H9 (cell line): ENCODE measurements around the gene CFAP299. TPM values are rescaled to one million over a fixed set of nuclear protein-coding genes. Genes with fewer than 3 reads are reported as not detected.
"Not testable (repeated sequence)": the region's sequence is repeated elsewhere in the genome, so short reads cannot be mapped to it uniquely, and the experiment has no call there.

Source experiments
- DNase-seq: peaks from one replicate; pipeline ENCODE4 v3.0.0-alpha.2; 2017
- H2AFZ ChIP-seq: one replicate; pipeline ENCODE4 v1.6.1; 2013; ENCODE audit warnings: mild to moderate bottlenecking, low read length, control low read depth, moderate library complexity
- H2AK5ac ChIP-seq: 2 replicates; pipeline ENCODE4 v1.6.1; 2013; ENCODE audit warnings: low read length, control low read depth, mixed read lengths; ENCODE audit not compliant: insufficient read length
- H2BK120ac ChIP-seq: one replicate; pipeline ENCODE4 v1.6.1; 2013; ENCODE audit warnings: low read depth, mild to moderate bottlenecking, low read length, control low read depth, inconsistent platforms; ENCODE audit not compliant: poor library complexity, severe bottlenecking
- H2BK12ac ChIP-seq: 2 replicates; pipeline ENCODE4 v1.6.1; 2013; ENCODE audit warnings: low read length, control low read depth, mixed read lengths, low read depth; ENCODE audit not compliant: insufficient read length
- H2BK15ac ChIP-seq: 2 replicates; pipeline ENCODE4 v1.6.1; 2013; ENCODE audit warnings: low read depth, low read length, control low read depth
- H2BK20ac ChIP-seq: one replicate; pipeline ENCODE4 v1.6.1; 2013; ENCODE audit warnings: low read depth, mild to moderate bottlenecking, low read length, control low read depth, inconsistent platforms; ENCODE audit not compliant: poor library complexity, severe bottlenecking
- H2BK5ac ChIP-seq: 2 replicates; pipeline ENCODE4 v1.6.1; 2013; ENCODE audit warnings: low read length, control low read depth, mixed read lengths; ENCODE audit not compliant: insufficient read length
- H3K14ac ChIP-seq: 2 replicates; pipeline ENCODE4 v1.6.1; 2013; ENCODE audit warnings: low read length, control low read depth; ENCODE audit not compliant: insufficient read depth
- H3K18ac ChIP-seq: 2 replicates; pipeline ENCODE4 v1.6.1; 2013; ENCODE audit warnings: low read depth, mild to moderate bottlenecking, mixed read lengths, low read length, control low read depth; ENCODE audit not compliant: insufficient read length
- H3K23ac ChIP-seq: 2 replicates; pipeline ENCODE4 v1.6.1; 2013; ENCODE audit warnings: low read length, control low read depth, mixed read lengths, low read depth; ENCODE audit not compliant: insufficient read length
- H3K23me2 ChIP-seq: 2 replicates; pipeline ENCODE4 v1.6.1; 2013; ENCODE audit warnings: low read depth, mild to moderate bottlenecking, mixed read lengths, low read length, control low read depth; ENCODE audit not compliant: insufficient read length, poor library complexity, severe bottlenecking
- H3K27ac ChIP-seq: 2 replicates; pipeline ENCODE4 v1.5.1; 2013; ENCODE audit warnings: low read length, control low read depth, mixed read lengths, low read depth; ENCODE audit not compliant: insufficient read length
- H3K27me3 ChIP-seq: 2 replicates; pipeline ENCODE4 v1.6.1; 2013; ENCODE audit warnings: low read length, control low read depth, inconsistent platforms; ENCODE audit not compliant: insufficient read depth
- H3K4ac ChIP-seq: 2 replicates; pipeline ENCODE4 v1.6.1; 2013; ENCODE audit warnings: low read depth, mild to moderate bottlenecking, control low read depth, inconsistent platforms, low read length, moderate library complexity
- H3K4me1 ChIP-seq: 2 replicates; pipeline ENCODE4 v1.6.1; 2013; ENCODE audit warnings: low read length, control low read depth, inconsistent platforms; ENCODE audit not compliant: insufficient read depth
- H3K4me2 ChIP-seq: 2 replicates; pipeline ENCODE4 v1.6.1; 2013; ENCODE audit warnings: low read length, control low read depth, mixed read lengths; ENCODE audit not compliant: insufficient read length, insufficient read depth
- H3K56ac ChIP-seq: 2 replicates; pipeline ENCODE4 v1.6.1; 2013; ENCODE audit warnings: low read depth, mild to moderate bottlenecking, mixed read lengths, low read length, control low read depth; ENCODE audit not compliant: insufficient read length
- H3K79me1 ChIP-seq: 2 replicates; pipeline ENCODE4 v1.6.1; 2013; ENCODE audit warnings: low read depth, mild to moderate bottlenecking, moderate library complexity, low read length, control low read depth, inconsistent platforms; ENCODE audit not compliant: insufficient read depth, poor library complexity, severe bottlenecking
- H3K79me2 ChIP-seq: 2 replicates; pipeline ENCODE4 v1.6.1; 2013; ENCODE audit warnings: low read length, control low read depth, inconsistent platforms; ENCODE audit not compliant: insufficient read depth
- H3K9ac ChIP-seq: 2 replicates; pipeline ENCODE4 v1.6.1; 2013; ENCODE audit warnings: low read length, control low read depth, mixed read lengths; ENCODE audit not compliant: insufficient read length; ENCODE audit errors: extremely low read depth
- H3K9me3 ChIP-seq: one replicate; pipeline ENCODE4 v1.6.1; 2013; ENCODE audit warnings: low read depth, low read length, inconsistent platforms; ENCODE audit not compliant: control insufficient read depth
- H3T11ph ChIP-seq: one replicate; pipeline ENCODE4 v1.6.1; 2013; ENCODE audit warnings: mild to moderate bottlenecking, low read length, control low read depth, inconsistent platforms
- H4K20me1 ChIP-seq: one replicate; pipeline ENCODE4 v1.6.1; 2013; ENCODE audit not compliant: control insufficient read depth, insufficient read length, insufficient read depth
- H4K5ac ChIP-seq: 2 replicates; pipeline ENCODE4 v1.6.1; 2013; ENCODE audit warnings: low read depth, mild to moderate bottlenecking, mixed read lengths, low read length, control low read depth; ENCODE audit not compliant: insufficient read length
- H4K8ac ChIP-seq: replicated peaks from 2 replicates; pipeline ENCODE4 v1.6.1; 2013; ENCODE audit warnings: low read length, control low read depth, mixed read lengths, low read depth; ENCODE audit not compliant: insufficient read length
- H4K91ac ChIP-seq: 2 replicates; pipeline ENCODE4 v1.6.1; 2013; ENCODE audit warnings: low read depth, mild to moderate bottlenecking, moderate library complexity, mixed read lengths, low read length, control low read depth; ENCODE audit not compliant: insufficient read length
- H3K27ac Mint-ChIP-seq, 3 experiments: 2 replicates in 2 of 3; 3 replicates in 1 of 3; pipeline ENCODE4 v1.8.0; 2020 to 2021; ENCODE audit warnings: mixed read lengths in 3 of 3, mild to moderate bottlenecking in 1 of 3, moderate library complexity in 1 of 3
- H3K27me3 Mint-ChIP-seq: 2 replicates; pipeline ENCODE4 v1.8.0; 2021; ENCODE audit warnings: low read depth, mild to moderate bottlenecking, moderate library complexity, mixed read lengths
- H3K36me3 Mint-ChIP-seq, 3 experiments: 2 replicates in 2 of 3; 3 replicates in 1 of 3; pipeline ENCODE4 v1.8.0; 2020 to 2021; ENCODE audit warnings: low read depth in 3 of 3, mixed read lengths in 3 of 3; ENCODE audit not compliant: insufficient read depth in 1 of 3
- H3K4me1 Mint-ChIP-seq, 2 experiments: 2 replicates each; pipeline ENCODE4 v1.8.0; 2020; ENCODE audit warnings: mixed read lengths in 2 of 2
- H3K4me3 Mint-ChIP-seq, 2 experiments: 2 replicates in 1 of 2; 3 replicates in 1 of 2; pipeline ENCODE4 v1.8.0; 2020 to 2021; ENCODE audit warnings: mild to moderate bottlenecking in 2 of 2, mixed read lengths in 2 of 2, moderate library complexity in 1 of 2
- H3K9me3 Mint-ChIP-seq, 2 experiments: 2 replicates in 1 of 2; 3 replicates in 1 of 2; pipeline ENCODE4 v1.8.0; 2020; ENCODE audit warnings: mild to moderate bottlenecking in 2 of 2, mixed read lengths in 2 of 2, moderate library complexity in 1 of 2
- WGBS: extraction: QIAGEN DNeasy Blood & Tissue Kit; methylation state at CpG from one replicate; pipeline ENCODE4 v1.1.7; 2013; ENCODE audit warnings: missing lambda C conversion rate, low lambda C conversion rate, mixed read lengths; ENCODE audit not compliant: insufficient read length; ENCODE audit errors: extremely low coverage; 5-methylcytosine and 5-hydroxymethylcytosine counted together
- total RNA-seq: library from RNA; stranded (reverse); gene quantifications from 2 replicates; pipeline ENCODE4 v1.2.1, GENCODE V29; 2021
- TF ChIP-seq, protein P1 (sequence below): fragments of 200-600 bp; sonication (generic); conservative IDR thresholded peaks from 3 replicates; pipeline ENCODE4 v1.8.0; 2021; ENCODE audit warnings: antibody characterized with exemption, mild to moderate bottlenecking

Gene CFAP299
- total RNA-seq, 1 experiment from 2014 or later = not detected

GRCh38 chr4:80340036-80340435, 4.5 kb downstream of the CFAP299 start:
- Histone ChIP-seq H3K27ac (no peak overlapping the region), H2BK20ac (no peak overlapping the region), H3K27me3 (no peaks in the 10 kb centered on the region; the same call in 1 of the 2 replicates), H3K79me1 (no peaks in the 10 kb centered on the region), H3K4me1 (no peaks in the 10 kb centered on the region), H3K4ac (no peak overlapping the region), H2BK120ac (no peak overlapping the region), H4K20me1 (no peaks in the 10 kb centered on the region), H4K8ac (no peak overlapping the region), H3K23ac (no peak overlapping the region), H2AK5ac (no peak overlapping the region), H2BK5ac (no peak overlapping the region), H2BK12ac (no peak overlapping the region), H3K9me3 (no peaks in the 10 kb centered on the region), H3K56ac (no peak overlapping the region), H3K23me2 (peaks cover 4% of the 10 kb centered on the region), H3K9ac (no peak overlapping the region), H4K5ac (no peak overlapping the region), H3K14ac (no peak overlapping the region), H3K4me2 (no peak overlapping the region), H3K18ac (no peak overlapping the region), H3K79me2 (no peaks in the 10 kb centered on the region), H2AFZ (no peak overlapping the region), H3T11ph (no peak overlapping the region), H2BK15ac (no peak overlapping the region), H4K91ac (no peak overlapping the region)
- no CpG with 5 or more reads among the region's 2 CpGs for WGBS
- Mint-ChIP-seq H3K4me3 (no peak overlapping the region), H3K36me3 (no peaks in the 10 kb centered on the region), H3K27me3 (peaks cover 26% of the 10 kb centered on the region), H3K4me1 (peaks cover 8 to 9% of the 10 kb centered on the region in 2 experiments; a peak in 3 of 4 replicates), H3K27ac (no peak overlapping the region), H3K9me3 (peaks cover 3 to 5% of the 10 kb centered on the region in 2 experiments; a peak in 3 of 5 replicates)
- TF ChIP-seq, protein P1, sequence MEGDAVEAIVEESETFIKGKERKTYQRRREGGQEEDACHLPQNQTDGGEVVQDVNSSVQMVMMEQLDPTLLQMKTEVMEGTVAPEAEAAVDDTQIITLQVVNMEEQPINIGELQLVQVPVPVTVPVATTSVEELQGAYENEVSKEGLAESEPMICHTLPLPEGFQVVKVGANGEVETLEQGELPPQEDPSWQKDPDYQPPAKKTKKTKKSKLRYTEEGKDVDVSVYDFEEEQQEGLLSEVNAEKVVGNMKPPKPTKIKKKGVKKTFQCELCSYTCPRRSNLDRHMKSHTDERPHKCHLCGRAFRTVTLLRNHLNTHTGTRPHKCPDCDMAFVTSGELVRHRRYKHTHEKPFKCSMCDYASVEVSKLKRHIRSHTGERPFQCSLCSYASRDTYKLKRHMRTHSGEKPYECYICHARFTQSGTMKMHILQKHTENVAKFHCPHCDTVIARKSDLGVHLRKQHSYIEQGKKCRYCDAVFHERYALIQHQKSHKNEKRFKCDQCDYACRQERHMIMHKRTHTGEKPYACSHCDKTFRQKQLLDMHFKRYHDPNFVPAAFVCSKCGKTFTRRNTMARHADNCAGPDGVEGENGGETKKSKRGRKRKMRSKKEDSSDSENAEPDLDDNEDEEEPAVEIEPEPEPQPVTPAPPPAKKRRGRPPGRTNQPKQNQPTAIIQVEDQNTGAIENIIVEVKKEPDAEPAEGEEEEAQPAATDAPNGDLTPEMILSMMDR = no peak
- no peak for DNase-seq

- H3K9ac ChIP-seq, H3K23me2 ChIP-seq, H2AK5ac ChIP-seq, H3K79me1 ChIP-seq, H3K4me1 ChIP-seq, H3K14ac ChIP-seq, H2BK15ac ChIP-seq, H4K91ac ChIP-seq, H4K8ac ChIP-seq, H3K4me1 Mint-ChIP-seq, H3K18ac ChIP-seq, H3K4ac ChIP-seq, H2AFZ ChIP-seq, H3K79me2 ChIP-seq, H4K20me1 ChIP-seq, H3K23ac ChIP-seq, H3K36me3 Mint-ChIP-seq, H3K27ac ChIP-seq, H3K56ac ChIP-seq, H2BK5ac ChIP-seq, H3K4me3 Mint-ChIP-seq, H2BK20ac ChIP-seq, H3T11ph ChIP-seq, H3K4me2 ChIP-seq, DNase-seq, H3K9me3 Mint-ChIP-seq, H2BK120ac ChIP-seq, H3K27me3 ChIP-seq, H2BK12ac ChIP-seq, H3K27ac Mint-ChIP-seq, H4K5ac ChIP-seq, H3K9me3 ChIP-seq: not testable (repeated sequence)
- H3K27me3 Mint-ChIP-seq = peaks cover 26% of the 10 kb centered on the region
These were observed 7.2 kb downstream of the CFAP299 start for GRCh38 chr4:80342684-80343083.
